Astrocyte of the cerebellum (primary cell): ENCODE results near the gene FAM13C.

Experiments used
- DNase-seq: peaks from one replicate; pipeline ENCODE4 v3.0.0-alpha.2; 2011; ENCODE audit warnings: low read depth
- H3K4me3 ChIP-seq: 2 replicates; pipeline ENCODE4 v1.5.1; 2011; ENCODE audit warnings: mild to moderate bottlenecking, low read depth, low read length, moderate library complexity
- CTCF ChIP-seq: IDR thresholded peaks from 2 replicates; pipeline ENCODE4 v1.5.1; 2012; ENCODE audit warnings: low read length, low read depth, moderate library complexity, mild to moderate bottlenecking; ENCODE audit errors: missing control alignments
- in situ Hi-C: cut with HindIII; loops from 2 replicates; pipeline ENCODE4 v1.10.0; 2017; ENCODE audit warnings: low sequenced_read_pairs

FAM13C gene

GRCh38 chr10:59354434-59354833 lies 7.9 kb downstream of the FAM13C start:
- in situ Hi-C loops = no loop called here
- TF ChIP-seq CTCF = no peak
- H3K4me3 ChIP-seq = no peak overlapping the region
- DNase-seq = no peak

GRCh38 chr10:59350558-59350957 lies 11.8 kb downstream of the FAM13C start:
- no peak for DNase-seq
- no peak overlapping the region for H3K4me3 ChIP-seq
- in situ Hi-C loops = no loop called here
- TF ChIP-seq CTCF = no peak

- H3K4me3 ChIP-seq = no peak overlapping the region
- TF ChIP-seq CTCF = no peak
- in situ Hi-C loops = no loop called here
- no peak for DNase-seq
Measured at GRCh38 chr10:59346321-59346720, 16.0 kb downstream of the FAM13C start.

- no peak for DNase-seq
- TF ChIP-seq CTCF = no peak
- in situ Hi-C loops = no loop called here
- H3K4me3 ChIP-seq = no peak overlapping the region
Measured at GRCh38 chr10:59342723-59343122, 19.6 kb downstream of the FAM13C start.

GRCh38 chr10:59342000-59342399 lies 20.3 kb downstream of the FAM13C start:
- in situ Hi-C loops = no loop called here
- no peak overlapping the region for H3K4me3 ChIP-seq
- DNase-seq = no peak
- TF ChIP-seq CTCF = no peak

- DNase-seq = no peak
- no peak for TF ChIP-seq CTCF
- in situ Hi-C loops = no loop called here
- no peak overlapping the region for H3K4me3 ChIP-seq
Measured at GRCh38 chr10:59340285-59340684, 22.1 kb downstream of the FAM13C start.

GRCh38 chr10:59339351-59339750 lies 23.0 kb downstream of the FAM13C start:
- no peak for TF ChIP-seq CTCF
- in situ Hi-C loops = no loop called here

More at GRCh38 chr10:59339351-59339750, 23.0 kb downstream of the FAM13C start:
- no peak for DNase-seq
- no peak overlapping the region for H3K4me3 ChIP-seq
